Measurements from ENCODE around the gene ZNF593. TPM values are rescaled to one million over a fixed set of nuclear protein-coding genes. Genes with fewer than 3 reads are reported as not detected.
A peak's percentile ranks its signal among the peaks of the same experiment; 100 is the strongest.

Gene ZNF593
- total RNA-seq, 5 donors from 2014 or later (not counting 1 experiment from before 2014, with no cell fraction given) = 8.5 to 17.7 (median 17.1) TPM

DNA sequence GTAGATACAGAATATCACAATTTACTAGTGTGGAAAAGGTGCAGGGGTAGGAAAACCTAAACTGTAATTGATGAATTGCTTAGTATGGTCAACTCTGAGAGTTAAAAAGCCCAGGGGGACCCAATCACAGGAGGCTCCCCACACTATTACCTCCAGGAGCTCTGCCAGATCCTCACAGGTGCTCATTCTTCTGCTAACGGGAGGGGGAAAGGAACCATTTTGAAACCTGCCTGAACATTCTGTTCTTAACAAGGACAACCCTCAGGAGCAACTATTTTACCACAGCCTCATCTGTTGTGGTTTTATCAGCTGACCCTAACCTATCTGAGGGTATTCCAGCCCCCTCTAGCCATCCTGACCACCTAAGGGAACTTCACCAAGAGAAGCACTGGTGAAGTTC, 39.0 kb upstream of the ZNF593 start:
- H3K36me3 Mint-ChIP-seq = no peaks in the 10 kb centered on the region
- DNase-seq = no peak
- peaks cover 0 to 4% (median 0%) of the 10 kb centered on the region in 3 donors for H3K9me3 Mint-ChIP-seq
- peaks cover 27 to 32% (median 29%) of the 10 kb centered on the region in 3 donors for H3K4me1 Mint-ChIP-seq
- Histone ChIP-seq H3K27me3 (replicated peaks in 1 of 2; ENCODE audit: control insufficient read depth in 2 of 2, extremely low read depth in 1 of 2, insufficient read depth in 2 of 2, low read length in 1 of 2) (peaks cover 0 to 9% of the 10 kb centered on the region in 2 experiments), H3K9me3 (no peaks in the 10 kb centered on the region), H3K4me1 (ENCODE audit: control insufficient read depth in 1 of 2, extremely low read depth in 1 of 2, insufficient read depth in 2 of 2, low read length in 2 of 2) (peaks cover 21 to 27% of the 10 kb centered on the region in 2 experiments), H3K27ac (ENCODE audit: low read length) (no peak overlapping the region), H3K4me3 (ENCODE audit: control insufficient read depth in 1 of 2, extremely low read depth in 1 of 2, low read length in 1 of 2) (no peak overlapping the region), H3K36me3 (ENCODE audit: control insufficient read depth in 2 of 2, extremely low read depth in 1 of 2, insufficient read depth in 1 of 2, low read length in 1 of 2) (no peaks in the 10 kb centered on the region)
- POLR2A ChIA-PET = no interaction called here
- no CpG with 5 or more reads among the region's 1 CpG for WGBS (ENCODE audit: insufficient coverage)
- no peak overlapping the region for H3K4me3 Mint-ChIP-seq
- no peak overlapping the region for H3K27ac Mint-ChIP-seq
- ATAC-seq (replicated peaks in 1 of 4) = no peak
- CTCF ChIA-PET = interaction anchor here in 1 of 2 donors (0.6 to 1.2 kb wide), 3 partner anchors 9 to 627 kb away, joined by 3 to 4 read pairs (median 3); no protein-coding TSS in a partner anchor
- H3K27me3 Mint-ChIP-seq = no peaks in the 10 kb centered on the region

DNA sequence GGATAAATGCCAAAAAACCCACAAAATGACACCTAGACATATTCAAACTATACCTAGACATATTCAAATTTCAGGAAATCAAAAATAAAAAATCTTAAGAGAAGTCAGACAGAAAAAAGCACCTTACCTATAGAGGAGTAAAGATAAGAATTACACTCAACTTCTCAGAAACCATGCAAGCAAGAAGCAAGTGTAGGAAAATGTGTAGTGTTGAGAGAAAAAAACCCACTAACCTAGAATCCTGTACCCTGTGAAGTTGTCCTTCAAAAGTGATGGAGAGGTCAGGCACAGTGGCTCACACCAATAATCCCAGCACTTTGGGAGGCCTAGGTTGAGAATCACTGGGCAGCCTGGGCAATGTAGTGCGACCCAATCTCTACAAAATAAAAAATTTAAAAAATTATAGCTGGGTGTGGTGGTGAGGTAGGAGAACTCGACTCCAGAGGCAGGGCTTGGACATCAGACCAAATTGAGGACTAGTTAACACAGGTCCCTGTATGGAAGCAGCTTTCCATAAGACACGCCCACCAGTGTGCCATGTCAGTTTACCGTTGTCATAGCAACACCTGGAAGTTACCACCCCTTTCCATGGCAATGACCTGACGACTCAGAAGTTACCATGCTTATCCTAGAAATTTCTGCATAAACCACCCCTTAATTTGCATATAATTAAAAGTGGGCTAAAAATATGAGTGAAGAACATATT, 37.4 kb upstream of the ZNF593 start:
- Histone ChIP-seq H3K9me3 (no peaks in the 10 kb centered on the region), H3K4me3 (ENCODE audit: control insufficient read depth in 1 of 2, extremely low read depth in 1 of 2, low read length in 1 of 2) (no peak overlapping the region), H3K36me3 (ENCODE audit: control insufficient read depth in 2 of 2, extremely low read depth in 1 of 2, insufficient read depth in 1 of 2, low read length in 1 of 2) (no peaks in the 10 kb centered on the region), H3K27me3 (replicated peaks in 1 of 2; ENCODE audit: control insufficient read depth in 2 of 2, extremely low read depth in 1 of 2, insufficient read depth in 2 of 2, low read length in 1 of 2) (peaks cover 0 to 9% of the 10 kb centered on the region in 2 experiments), H3K27ac (ENCODE audit: low read length) (no peak overlapping the region), H3K4me1 (ENCODE audit: control insufficient read depth in 1 of 2, extremely low read depth in 1 of 2, insufficient read depth in 2 of 2, low read length in 2 of 2) (peaks cover 12 to 14% of the 10 kb centered on the region in 2 experiments)
- 100% methylated on average over 1 of the region's 5 CpGs for WGBS (ENCODE audit: insufficient coverage)
- H3K4me1 Mint-ChIP-seq = peaks cover 13 to 17% (median 14%) of the 10 kb centered on the region in 3 donors
- POLR2A ChIA-PET = interaction anchor here in 1 of 2 donors (0.6 kb wide), 1 partner anchor 376 kb away, joined by 6 read pairs; no protein-coding TSS in a partner anchor
- no peak for DNase-seq
- no peak overlapping the region for H3K27ac Mint-ChIP-seq
- CTCF ChIA-PET = interaction anchor here (0.6 to 1.1 kb wide), 2 partner anchors 8 to 11 kb away, joined by 3 to 4 read pairs; no protein-coding TSS in a partner anchor
- no peak overlapping the region for H3K4me3 Mint-ChIP-seq
- peaks cover 0 to 4% (median 0%) of the 10 kb centered on the region in 3 donors for H3K9me3 Mint-ChIP-seq
- ATAC-seq (replicated peaks in 1 of 4) = no peak
- no peaks in the 10 kb centered on the region for H3K27me3 Mint-ChIP-seq
- no peaks in the 10 kb centered on the region for H3K36me3 Mint-ChIP-seq

DNA sequence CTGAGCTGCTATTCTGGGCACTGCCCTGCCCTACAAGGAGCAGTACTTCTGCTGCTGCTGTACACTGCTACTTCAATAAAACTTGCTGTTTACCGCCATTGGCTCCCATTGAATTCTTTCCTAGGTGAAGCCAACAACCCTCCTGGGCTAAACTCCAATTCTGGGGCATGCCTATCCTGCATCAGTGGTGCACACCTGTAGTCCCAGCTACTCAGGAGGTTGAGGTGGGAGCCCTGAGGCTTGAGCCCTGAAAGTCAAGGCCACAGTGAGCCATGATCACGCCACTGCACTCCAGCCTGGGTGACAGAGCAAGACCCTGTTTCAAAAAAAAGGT, 36.9 kb upstream of the ZNF593 start:
- H3K27ac Mint-ChIP-seq = no peak overlapping the region
- H3K27me3 Mint-ChIP-seq = no peaks in the 10 kb centered on the region
- CTCF ChIA-PET = interaction anchor here in 1 of 2 donors (0.6 kb wide), 1 partner anchor 8 kb away, joined by 4 read pairs; no protein-coding TSS in a partner anchor
- no peak for DNase-seq
- H3K36me3 Mint-ChIP-seq = no peaks in the 10 kb centered on the region
- no peak overlapping the region for H3K4me3 Mint-ChIP-seq
- Histone ChIP-seq H3K9me3 (no peaks in the 10 kb centered on the region), H3K36me3 (ENCODE audit: control insufficient read depth in 2 of 2, extremely low read depth in 1 of 2, insufficient read depth in 1 of 2, low read length in 1 of 2) (no peaks in the 10 kb centered on the region), H3K4me1 (ENCODE audit: control insufficient read depth in 1 of 2, extremely low read depth in 1 of 2, insufficient read depth in 2 of 2, low read length in 2 of 2) (peaks cover 7 to 8% of the 10 kb centered on the region in 2 experiments), H3K4me3 (ENCODE audit: control insufficient read depth in 1 of 2, extremely low read depth in 1 of 2, low read length in 1 of 2) (no peak overlapping the region), H3K27me3 (replicated peaks in 1 of 2; ENCODE audit: control insufficient read depth in 2 of 2, extremely low read depth in 1 of 2, insufficient read depth in 2 of 2, low read length in 1 of 2) (peaks cover 0 to 9% of the 10 kb centered on the region in 2 experiments), H3K27ac (ENCODE audit: low read length) (no peak overlapping the region)
- ATAC-seq (replicated peaks in 1 of 4) = no peak
- WGBS (ENCODE audit: insufficient coverage) = 94% methylated on average over 2 of the region's 2 CpGs
- POLR2A ChIA-PET = interaction anchor here in 1 of 2 donors (0.6 kb wide), 1 partner anchor 375 kb away, joined by 6 read pairs; no protein-coding TSS in a partner anchor
- peaks cover 8 to 11% (median 9%) of the 10 kb centered on the region in 3 donors for H3K4me1 Mint-ChIP-seq
- peaks cover 0 to 4% (median 0%) of the 10 kb centered on the region in 3 donors for H3K9me3 Mint-ChIP-seq

DNA sequence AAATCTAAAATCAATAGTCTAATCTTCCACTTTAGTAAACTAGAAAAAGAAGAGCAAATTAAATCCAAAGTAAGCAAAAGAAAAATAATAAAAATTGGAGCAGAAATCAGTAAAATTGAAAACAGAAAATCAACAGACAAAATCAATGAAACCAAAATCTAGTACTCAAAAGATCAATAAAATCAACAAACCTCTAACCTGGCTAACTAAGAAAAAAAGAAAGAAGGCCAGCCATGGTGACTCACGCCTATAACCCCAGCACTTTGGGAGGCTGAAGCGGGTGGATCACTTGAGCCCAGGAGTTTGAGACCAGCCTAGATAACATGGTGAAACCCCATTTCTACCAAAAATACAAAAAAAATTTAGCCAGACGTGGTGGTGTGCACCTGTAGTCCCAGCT, 35.2 kb upstream of the ZNF593 start:
- ChIA-PET CTCF (no interaction called here), POLR2A (no interaction called here)
- no peak overlapping the region for H3K4me3 ChIP-seq (ENCODE audit: control insufficient read depth in 1 of 2, extremely low read depth in 1 of 2, low read length in 1 of 2)
- no peaks in the 10 kb centered on the region for H3K9me3 ChIP-seq
- no peak for DNase-seq
- WGBS (ENCODE audit: insufficient coverage) = no CpG with 5 or more reads among the region's 3 CpGs
- ATAC-seq (replicated peaks in 1 of 4) = no peak
- H3K27ac ChIP-seq (ENCODE audit: low read length) = no peak overlapping the region
- H3K27me3 ChIP-seq (replicated peaks in 1 of 2; ENCODE audit: control insufficient read depth in 2 of 2, extremely low read depth in 1 of 2, insufficient read depth in 2 of 2, low read length in 1 of 2) = peaks cover 0 to 9% of the 10 kb centered on the region in 2 experiments
- Mint-ChIP-seq H3K4me1 (peaks cover 7 to 11% (median 8%) of the 10 kb centered on the region in 3 donors), H3K9me3 (peaks cover 0 to 4% (median 0%) of the 10 kb centered on the region in 3 donors), H3K36me3 (no peaks in the 10 kb centered on the region), H3K27me3 (no peaks in the 10 kb centered on the region), H3K27ac (no peak overlapping the region), H3K4me3 (no peak overlapping the region)
- no peaks in the 10 kb centered on the region for H3K36me3 ChIP-seq (ENCODE audit: control insufficient read depth in 2 of 2, extremely low read depth in 1 of 2, insufficient read depth in 1 of 2, low read length in 1 of 2)
- H3K4me1 ChIP-seq (ENCODE audit: control insufficient read depth in 1 of 2, extremely low read depth in 1 of 2, insufficient read depth in 2 of 2, low read length in 2 of 2) = peaks cover 0 to 5% of the 10 kb centered on the region in 2 experiments

DNA sequence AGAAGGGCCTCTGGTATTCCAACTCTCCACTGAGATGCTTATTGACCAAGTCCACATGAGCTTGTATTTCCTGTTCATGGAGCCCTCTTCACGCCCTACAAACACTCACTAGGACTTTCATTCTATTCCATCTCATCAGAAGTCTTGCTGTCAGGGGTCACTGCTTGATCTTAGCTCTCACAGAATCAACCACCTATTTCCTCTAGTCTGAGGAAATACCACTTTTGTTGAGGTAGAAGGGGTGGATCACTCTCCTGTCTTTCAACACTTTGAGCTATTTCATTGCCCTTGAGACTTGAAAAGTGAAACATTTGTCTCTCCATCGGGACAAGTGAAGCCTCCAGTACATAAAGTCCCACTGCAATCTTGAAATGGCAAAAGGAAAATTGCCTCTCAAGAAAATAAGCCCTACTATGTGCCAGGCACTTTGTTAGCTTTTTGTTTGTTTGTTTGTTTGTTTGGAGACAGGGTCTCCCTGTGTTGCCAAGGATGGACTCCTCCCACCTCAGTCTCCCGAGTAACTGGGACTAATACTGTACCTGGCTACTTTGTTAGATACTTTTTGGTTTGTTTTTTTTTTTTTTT, 30.6 kb upstream of the ZNF593 start:
- H3K36me3 ChIP-seq (ENCODE audit: control insufficient read depth in 2 of 2, extremely low read depth in 1 of 2, insufficient read depth in 1 of 2, low read length in 1 of 2) = no peaks in the 10 kb centered on the region
- ATAC-seq (replicated peaks in 1 of 4) = peak; percentile 27 to 83 (median 72)
- H3K27ac Mint-ChIP-seq = peak overlapping the region; percentile 44 to 81
- peaks cover 7 to 14% (median 12%) of the 10 kb centered on the region in 3 donors for H3K4me1 Mint-ChIP-seq
- H3K27ac ChIP-seq (ENCODE audit: low read length) = no peak overlapping the region
- peaks cover 0 to 5% of the 10 kb centered on the region in 2 experiments for H3K4me1 ChIP-seq (ENCODE audit: control insufficient read depth in 1 of 2, extremely low read depth in 1 of 2, insufficient read depth in 2 of 2, low read length in 2 of 2)
- ChIA-PET CTCF (interaction anchor here (0.6 to 3.2 kb wide), 8 partner anchors 9 to 484 kb away, joined by 3 to 15 read pairs (median 3); partner anchors contain the start of gene PDIK1L (in 1 of the 2)), POLR2A (interaction anchor here (0.5 to 1.5 kb wide), 4 partner anchors 12 to 795 kb away, joined by 3 to 8 read pairs (median 6); no protein-coding TSS in a partner anchor)
- DNase-seq = peak in 1 of 35 experiments; percentile 28
- no peak overlapping the region for H3K4me3 ChIP-seq (ENCODE audit: control insufficient read depth in 1 of 2, extremely low read depth in 1 of 2, low read length in 1 of 2)
- H3K9me3 ChIP-seq = no peaks in the 10 kb centered on the region
- H3K4me3 Mint-ChIP-seq = no peak overlapping the region
- H3K9me3 Mint-ChIP-seq = peaks cover 0 to 4% (median 0%) of the 10 kb centered on the region in 3 donors
- no peaks in the 10 kb centered on the region for H3K27me3 ChIP-seq (replicated peaks in 1 of 2; ENCODE audit: control insufficient read depth in 2 of 2, extremely low read depth in 1 of 2, insufficient read depth in 2 of 2, low read length in 1 of 2)
- H3K36me3 Mint-ChIP-seq = no peaks in the 10 kb centered on the region
- no peaks in the 10 kb centered on the region for H3K27me3 Mint-ChIP-seq
- WGBS (ENCODE audit: insufficient coverage) = no CpG with 5 or more reads among the region's 3 CpGs

DNA sequence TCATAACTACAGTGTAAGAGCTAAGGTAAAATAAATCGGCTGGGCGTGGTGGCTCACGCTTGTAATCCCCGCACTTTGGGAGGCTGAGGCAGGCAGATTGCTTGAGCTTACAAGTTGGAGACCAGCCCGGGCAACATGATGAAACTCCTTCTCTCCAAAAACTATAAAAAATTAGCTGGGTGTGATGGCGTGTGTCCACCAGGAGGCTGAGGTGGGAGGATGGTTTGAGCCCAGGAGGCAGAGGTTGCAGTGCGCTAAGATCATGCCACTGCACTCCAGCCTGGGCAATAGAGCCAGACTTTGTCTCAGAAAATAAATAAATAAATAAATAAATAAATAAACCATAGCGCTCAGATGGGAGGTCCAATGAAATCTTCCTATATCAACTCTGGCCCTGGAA, 27.5 kb upstream of the ZNF593 start:
- Mint-ChIP-seq H3K4me1 (peaks cover 12 to 21% (median 18%) of the 10 kb centered on the region in 3 donors), H3K36me3 (no peaks in the 10 kb centered on the region), H3K4me3 (no peak overlapping the region), H3K27me3 (peaks cover 3 to 5% of the 10 kb centered on the region in 2 donors), H3K9me3 (no peaks in the 10 kb centered on the region), H3K27ac (no peak overlapping the region)
- no peak overlapping the region for H3K27ac ChIP-seq (ENCODE audit: low read length)
- CTCF ChIA-PET = interaction anchor here (0.7 to 4.0 kb wide), 5 partner anchors 12 to 18 kb away, joined by 3 to 43 read pairs (median 6); no protein-coding TSS in a partner anchor
- WGBS (ENCODE audit: insufficient coverage) = no CpG with 5 or more reads among the region's 8 CpGs
- H3K4me1 ChIP-seq (ENCODE audit: control insufficient read depth in 1 of 2, extremely low read depth in 1 of 2, insufficient read depth in 2 of 2, low read length in 2 of 2) = peaks cover 3 to 5% of the 10 kb centered on the region in 2 experiments
- no peaks in the 10 kb centered on the region for H3K36me3 ChIP-seq (ENCODE audit: control insufficient read depth in 2 of 2, extremely low read depth in 1 of 2, insufficient read depth in 1 of 2, low read length in 1 of 2)
- DNase-seq (no peak), ATAC-seq (replicated peaks in 1 of 4) (no peak)
- H3K27me3 ChIP-seq (replicated peaks in 1 of 2; ENCODE audit: control insufficient read depth in 2 of 2, extremely low read depth in 1 of 2, insufficient read depth in 2 of 2, low read length in 1 of 2) = peaks cover 0 to 12% of the 10 kb centered on the region in 2 experiments
- H3K9me3 ChIP-seq = no peaks in the 10 kb centered on the region
- H3K4me3 ChIP-seq (ENCODE audit: control insufficient read depth in 1 of 2, extremely low read depth in 1 of 2, low read length in 1 of 2) = no peak overlapping the region
- POLR2A ChIA-PET = interaction anchor here (0.7 kb wide), 3 partner anchors 14 to 24 kb away, joined by 3 to 5 read pairs (median 4); no protein-coding TSS in a partner anchor
